SK-N-SH (cell line): ENCODE measurements around the gene ESCO1. TPM values are rescaled to one million over a fixed set of nuclear protein-coding genes. Genes with fewer than 3 reads are reported as not detected.

Experiments
- CTCF ChIA-PET: fragments of 300-600, 350-600 bp; formaldehyde crosslinking; extraction: SDS; loops from one replicate; lab custom pipeline; 2021; lab: Yijun Ruan, JAX
- POLR2A ChIA-PET: fragments of 350-600 bp; sonication (Branson Sonifier 250); formaldehyde crosslinking; extraction: SDS; loops from one replicate; lab custom pipeline; 2020; ENCODE audit warnings: antibody characterized with exemption, inconsistent platforms; lab: Yijun Ruan, JAX
- DNase-seq: peaks from one replicate; pipeline ENCODE4 v3.0.0; 2012
- H2AFZ ChIP-seq: fragments of 200-600 bp; sonication (generic); 2 replicates; pipeline ENCODE4 v1.8.1; 2016; ENCODE audit warnings: antibody characterized with exemption, mild to moderate bottlenecking, low read depth
- H3F3A ChIP-seq: fragments of 200-600 bp; sonication (generic); replicated peaks from 2 replicates; pipeline ENCODE3; 2016; ENCODE audit warnings: antibody characterized with exemption, mild to moderate bottlenecking; ENCODE audit not compliant: insufficient read depth
- H3K27ac ChIP-seq, 2 experiments: fragments of 200-500 bp in 1 of 2; fragments of 200-600 bp in 1 of 2; sonication (Bioruptor generic) in 1 of 2; sonication (generic), shearing (Covaris generic) in 1 of 2; 2 replicates each; pipeline versions ENCODE4 v1.5.1 to v1.6.1; 2014 to 2016; ENCODE audit warnings: low read depth in 2 of 2, inconsistent platforms in 1 of 2, low read length in 1 of 2, mild to moderate bottlenecking in 1 of 2, mixed read lengths in 1 of 2
- H3K27me3 ChIP-seq: fragments of 200-600 bp; sonication (generic), shearing (Covaris generic); 2 replicates; pipeline ENCODE4 v1.6.1; 2016; ENCODE audit warnings: mixed run types; ENCODE audit not compliant: insufficient read depth
- H3K36me3 ChIP-seq, 2 experiments: fragments of 200-500 bp in 1 of 2; fragments of 200-600 bp in 1 of 2; sonication (Bioruptor generic) in 1 of 2; sonication (generic) in 1 of 2; replicated peaks in 1 of 2; 2 replicates each; pipeline versions ENCODE3 to v1.5.1; 2014 to 2016; ENCODE audit warnings: low read length in 1 of 2, mild to moderate bottlenecking in 1 of 2; ENCODE audit not compliant: insufficient read depth in 2 of 2, control insufficient read depth in 1 of 2
- H3K4me1 ChIP-seq, 2 experiments: fragments of 200-500 bp in 1 of 2; fragments of 200-600 bp in 1 of 2; sonication (Bioruptor generic) in 1 of 2; sonication (generic), shearing (Covaris generic) in 1 of 2; 2 replicates each; pipeline versions ENCODE4 v1.5.1 to v1.6.1; 2014 to 2016; ENCODE audit warnings: low read depth in 1 of 2, low read length in 1 of 2, mixed run types in 1 of 2; ENCODE audit not compliant: insufficient read depth in 2 of 2, control insufficient read depth in 1 of 2
- H3K4me2 ChIP-seq: fragments of 200-600 bp; sonication (generic), shearing (Covaris generic); 2 replicates; pipeline ENCODE4 v1.6.1; 2017; ENCODE audit warnings: mixed run types
- H3K4me3 ChIP-seq, 2 experiments: fragments of 200-500 bp in 1 of 2; fragments of 200-600 bp in 1 of 2; sonication (Bioruptor generic) in 1 of 2; sonication (generic), shearing (Covaris generic) in 1 of 2; 2 replicates each; pipeline versions ENCODE4 v1.5.1 to v1.8.1; 2014 to 2016; ENCODE audit warnings: low read depth in 2 of 2, inconsistent platforms in 1 of 2, low read length in 1 of 2, mild to moderate bottlenecking in 1 of 2, mixed read lengths in 1 of 2, moderate library complexity in 1 of 2
- H3K79me2 ChIP-seq: fragments of 200-600 bp; sonication (generic); 2 replicates; pipeline ENCODE4 v1.8.1; 2017; ENCODE audit warnings: mild to moderate bottlenecking; ENCODE audit not compliant: insufficient read depth
- H3K9ac ChIP-seq: fragments of 200-600 bp; sonication (generic); 2 replicates; pipeline ENCODE4 v1.6.1; 2017; ENCODE audit warnings: mixed run types
- H3K9me2 ChIP-seq: fragments of 200-600 bp; sonication (generic); 2 replicates; pipeline ENCODE4 v1.6.1; 2017; ENCODE audit warnings: mixed run types
- H3K9me3 ChIP-seq: fragments of 200-600 bp; sonication (generic); 2 replicates; pipeline ENCODE4 v1.6.1; 2017; ENCODE audit warnings: mixed run types, mild to moderate bottlenecking, moderate library complexity
- H4K20me1 ChIP-seq: fragments of 200-600 bp; sonication (generic); 2 replicates; pipeline ENCODE4 v1.6.1; 2017; ENCODE audit warnings: mild to moderate bottlenecking, mixed run types; ENCODE audit not compliant: insufficient read depth
- EZH2phosphoT487 ChIP-seq: fragments of 200-600 bp; sonication (generic); IDR thresholded peaks from 2 replicates; pipeline ENCODE4 v1.6.1; 2017; ENCODE audit warnings: low read depth, mixed run types, mild to moderate bottlenecking, antibody characterized with exemption, moderate library complexity, borderline replicate concordance
- GABPA ChIP-seq: IDR thresholded peaks from 2 replicates; pipeline ENCODE4 v1.4.0; 2012; ENCODE audit warnings: low read depth, mild to moderate bottlenecking
- IRF3 ChIP-seq: fragments of 150-350 bp; IDR thresholded peaks from 2 replicates; pipeline ENCODE4 v1.6.1; 2016; ENCODE audit warnings: mild to moderate bottlenecking, low read depth, low read length
- MXI1 ChIP-seq: IDR thresholded peaks from 2 replicates; pipeline ENCODE4 v1.6.1; 2012; ENCODE audit warnings: mild to moderate bottlenecking, low read depth, low read length, improper control_type of control experiment
- NRF1 ChIP-seq: IDR thresholded peaks from 2 replicates; pipeline ENCODE4 v1.6.1; 2012; ENCODE audit warnings: low read depth, mild to moderate bottlenecking, low read length
- POLR2AphosphoS5 ChIP-seq: IDR thresholded peaks from 2 replicates; pipeline ENCODE4 v1.6.1; 2012; ENCODE audit warnings: low read depth, low read length
- RXRA ChIP-seq: IDR thresholded peaks from 2 replicates; pipeline ENCODE4 v1.4.0; 2012; ENCODE audit warnings: low read depth, mild to moderate bottlenecking, borderline replicate concordance
- TAF1 ChIP-seq: IDR thresholded peaks from 2 replicates; pipeline ENCODE4 v1.6.1; 2012; ENCODE audit warnings: low read depth, mild to moderate bottlenecking, low read length, moderate library complexity, borderline replicate concordance
- TCF12 ChIP-seq: IDR thresholded peaks from 2 replicates; pipeline ENCODE4 v1.4.0; 2012
- YY1 ChIP-seq: IDR thresholded peaks from 2 replicates; pipeline ENCODE4 v1.4.0; 2012; ENCODE audit warnings: low read depth, mild to moderate bottlenecking
- ZBTB33 ChIP-seq: IDR thresholded peaks from 2 replicates; pipeline ENCODE4 v1.4.0; 2012; ENCODE audit warnings: low read depth, borderline replicate concordance
- WGBS: methylation state at CpG from one replicate; pipeline ENCODE4 v1.1.6; 2017; ENCODE audit warnings: low lambda C conversion rate; 5-methylcytosine and 5-hydroxymethylcytosine counted together
- polyA plus RNA-seq, 3 experiments: library from polyadenylated mRNA; depleted of rRNA; stranded (reverse); fragments of >200 nt; gene quantifications; 2 replicates each; pipeline ENCODE4 v1.2.3, GENCODE V29; 2012
- TF ChIP-seq, protein P1 (sequence below): IDR thresholded peaks from 2 replicates; pipeline ENCODE4 v1.4.0; 2012; ENCODE audit warnings: low read depth, borderline replicate concordance
- TF ChIP-seq, protein P2 (sequence below): fragments of 150-350 bp; IDR thresholded peaks from 2 replicates; pipeline ENCODE4 v1.6.1; 2017; ENCODE audit warnings: antibody characterized with exemption, low read length, low read depth, borderline replicate concordance
- TF ChIP-seq, protein P3 (sequence below): fragments of 200-600 bp; sonication (generic); IDR thresholded peaks from 2 replicates; pipeline ENCODE4 v1.6.1; 2017; ENCODE audit warnings: antibody characterized with exemption, mild to moderate bottlenecking, moderate library complexity

Gene ESCO1
- polyA plus RNA-seq, 1 of the 3 experiments (the other 2 are of a cell fraction) = 2.2 TPM

- peaks cover 0 to 8% of the 10 kb centered on the region in 2 experiments for H3K36me3 ChIP-seq
- no peaks in the 10 kb centered on the region for H3K9me2 ChIP-seq
- no peaks in the 10 kb centered on the region for H3K9me3 ChIP-seq
- 2% methylated on average over 25 of the region's 67 CpGs for WGBS
- CTCF ChIA-PET = interaction anchor here (0.7 to 5.3 kb wide), 36 partner anchors 10 to 405 kb away, joined by 3 to 88 read pairs (median 5); partner anchors contain the start of genes ABHD3 and SNRPD1
- H3K27ac ChIP-seq = peak overlapping the region; percentile 96
- peak overlapping the region; percentile 94 for H3K9ac ChIP-seq
- H3K79me2 ChIP-seq = peaks cover 51% of the 10 kb centered on the region
- H3K4me1 ChIP-seq = peaks cover 3 to 7% of the 10 kb centered on the region in 2 experiments; a peak in 2 of 4 replicates
- H3K4me3 ChIP-seq = peak overlapping the region; percentile 89 to 93
- peaks cover 23% of the 10 kb centered on the region for H3F3A ChIP-seq
- no peaks in the 10 kb centered on the region for H3K27me3 ChIP-seq
- no peak for TF ChIP-seq NRF1
- no peak for TF ChIP-seq EZH2phosphoT487
- TF ChIP-seq YY1 = peak; percentile 54; the same call in 1 of the 2 replicates
- TF ChIP-seq TAF1 = no peak
- peak overlapping the region; percentile 93 for H3K4me2 ChIP-seq
- POLR2A ChIA-PET = interaction anchor here (0.7 to 2.8 kb wide), 5 partner anchors 13 to 142 kb away, joined by 3 to 30 read pairs (median 5); partner anchors contain the start of genes ABHD3, MIB1 and SNRPD1
- DNase-seq = peak; percentile 82
- peaks cover 10% of the 10 kb centered on the region; the same call in 1 of the 2 replicates for H4K20me1 ChIP-seq
- H2AFZ ChIP-seq = peak overlapping the region; percentile 94
These were observed 649 bp downstream of the ESCO1 start for GRCh38 chr18:21599585-21600525.

GRCh38 chr18:21598726-21599584 lies 1.5 kb downstream of the ESCO1 start:
- 46% methylated on average over 18 of the region's 18 CpGs for WGBS
- Histone ChIP-seq H3K79me2 (peaks cover 60% of the 10 kb centered on the region), H3K36me3 (peaks cover 0 to 8% of the 10 kb centered on the region in 2 experiments), H3F3A (peaks cover 23% of the 10 kb centered on the region), H3K27me3 (no peaks in the 10 kb centered on the region), H3K27ac (peak overlapping the region; percentile 96), H3K4me2 (peak overlapping the region; percentile 93), H2AFZ (peak overlapping the region; percentile 94), H3K4me1 (peaks cover 3 to 7% of the 10 kb centered on the region in 2 experiments; a peak in 2 of 4 replicates), H3K9ac (peak overlapping the region; percentile 94), H3K9me2 (no peaks in the 10 kb centered on the region), H4K20me1 (peaks cover 10% of the 10 kb centered on the region; the same call in 1 of the 2 replicates), H3K4me3 (peak overlapping the region; percentile 89 to 93), H3K9me3 (no peaks in the 10 kb centered on the region)
- ChIA-PET POLR2A (interaction anchor here (2.8 kb wide), 1 partner anchor 14 kb away, joined by 30 read pairs; the partner anchor contains the start of gene SNRPD1), CTCF (interaction anchor here (1.6 to 5.3 kb wide), 4 partner anchors 13 to 52 kb away, joined by 3 to 88 read pairs (median 8); partner anchors contain the start of gene SNRPD1)
- no peak for DNase-seq
- TF ChIP-seq IRF3 (no peak), MXI1 (no peak), RXRA (no peak), TCF12 (no peak), ZBTB33 (no peak), YY1 (no peak), EZH2phosphoT487 (no peak), POLR2AphosphoS5 (no peak), GABPA (no peak)
- TF ChIP-seq, protein P1, sequence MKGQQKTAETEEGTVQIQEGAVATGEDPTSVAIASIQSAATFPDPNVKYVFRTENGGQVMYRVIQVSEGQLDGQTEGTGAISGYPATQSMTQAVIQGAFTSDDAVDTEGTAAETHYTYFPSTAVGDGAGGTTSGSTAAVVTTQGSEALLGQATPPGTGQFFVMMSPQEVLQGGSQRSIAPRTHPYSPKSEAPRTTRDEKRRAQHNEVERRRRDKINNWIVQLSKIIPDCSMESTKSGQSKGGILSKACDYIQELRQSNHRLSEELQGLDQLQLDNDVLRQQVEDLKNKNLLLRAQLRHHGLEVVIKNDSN = no peak
- TF ChIP-seq, protein P2, sequence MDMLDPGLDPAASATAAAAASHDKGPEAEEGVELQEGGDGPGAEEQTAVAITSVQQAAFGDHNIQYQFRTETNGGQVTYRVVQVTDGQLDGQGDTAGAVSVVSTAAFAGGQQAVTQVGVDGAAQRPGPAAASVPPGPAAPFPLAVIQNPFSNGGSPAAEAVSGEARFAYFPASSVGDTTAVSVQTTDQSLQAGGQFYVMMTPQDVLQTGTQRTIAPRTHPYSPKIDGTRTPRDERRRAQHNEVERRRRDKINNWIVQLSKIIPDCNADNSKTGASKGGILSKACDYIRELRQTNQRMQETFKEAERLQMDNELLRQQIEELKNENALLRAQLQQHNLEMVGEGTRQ = no peak
- TF ChIP-seq, protein P3, sequence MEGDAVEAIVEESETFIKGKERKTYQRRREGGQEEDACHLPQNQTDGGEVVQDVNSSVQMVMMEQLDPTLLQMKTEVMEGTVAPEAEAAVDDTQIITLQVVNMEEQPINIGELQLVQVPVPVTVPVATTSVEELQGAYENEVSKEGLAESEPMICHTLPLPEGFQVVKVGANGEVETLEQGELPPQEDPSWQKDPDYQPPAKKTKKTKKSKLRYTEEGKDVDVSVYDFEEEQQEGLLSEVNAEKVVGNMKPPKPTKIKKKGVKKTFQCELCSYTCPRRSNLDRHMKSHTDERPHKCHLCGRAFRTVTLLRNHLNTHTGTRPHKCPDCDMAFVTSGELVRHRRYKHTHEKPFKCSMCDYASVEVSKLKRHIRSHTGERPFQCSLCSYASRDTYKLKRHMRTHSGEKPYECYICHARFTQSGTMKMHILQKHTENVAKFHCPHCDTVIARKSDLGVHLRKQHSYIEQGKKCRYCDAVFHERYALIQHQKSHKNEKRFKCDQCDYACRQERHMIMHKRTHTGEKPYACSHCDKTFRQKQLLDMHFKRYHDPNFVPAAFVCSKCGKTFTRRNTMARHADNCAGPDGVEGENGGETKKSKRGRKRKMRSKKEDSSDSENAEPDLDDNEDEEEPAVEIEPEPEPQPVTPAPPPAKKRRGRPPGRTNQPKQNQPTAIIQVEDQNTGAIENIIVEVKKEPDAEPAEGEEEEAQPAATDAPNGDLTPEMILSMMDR = no peak
